ENCODE measurements around the gene WDR6.

Gene WDR6

DNA sequence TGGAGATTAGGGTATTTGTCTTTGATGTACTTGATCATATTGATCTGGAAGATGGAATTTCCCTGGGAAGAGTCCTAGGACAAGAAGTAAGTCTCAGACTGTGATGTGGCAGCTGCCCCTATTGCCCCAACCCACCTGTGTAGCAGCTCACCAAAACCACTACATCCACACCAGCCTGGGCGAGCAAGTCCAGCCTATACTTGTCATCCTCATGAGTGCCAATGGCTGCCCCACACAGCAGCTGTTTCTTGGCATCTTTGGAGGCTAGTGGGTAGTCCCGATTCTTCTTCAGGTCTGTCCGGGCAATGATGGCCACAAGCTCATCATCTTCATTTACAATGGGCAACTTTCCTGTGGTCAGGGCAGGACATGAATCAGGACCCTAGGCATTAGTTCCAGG lies 19.3 kb downstream of the WDR6 start:
- DNase-seq (ENCODE audit: low read depth) = no peak
- H3K4me3 ChIP-seq (ENCODE audit: low read length) = no peak overlapping the region
- TF ChIP-seq CTCF (conservative IDR thresholded peaks at IDR 0.05; ENCODE audit: low read depth, low read length) = no peak

GRCh38 chr3:49027634-49028033 lies 20.4 kb downstream of the WDR6 start:
- DNase-seq (ENCODE audit: low read depth) = no peak
- H3K4me3 ChIP-seq (ENCODE audit: low read length) = no peak overlapping the region
- no peak for TF ChIP-seq CTCF (conservative IDR thresholded peaks at IDR 0.05; ENCODE audit: low read depth, low read length)

- DNase-seq (ENCODE audit: low read depth) = no peak
- no peak for TF ChIP-seq CTCF (conservative IDR thresholded peaks at IDR 0.05; ENCODE audit: low read depth, low read length)
- H3K4me3 ChIP-seq (ENCODE audit: low read length) = peak overlapping the region; percentile 87
Observed at GRCh38 chr3:49028298-49028672, 21.1 kb downstream of the WDR6 start.

DNA sequence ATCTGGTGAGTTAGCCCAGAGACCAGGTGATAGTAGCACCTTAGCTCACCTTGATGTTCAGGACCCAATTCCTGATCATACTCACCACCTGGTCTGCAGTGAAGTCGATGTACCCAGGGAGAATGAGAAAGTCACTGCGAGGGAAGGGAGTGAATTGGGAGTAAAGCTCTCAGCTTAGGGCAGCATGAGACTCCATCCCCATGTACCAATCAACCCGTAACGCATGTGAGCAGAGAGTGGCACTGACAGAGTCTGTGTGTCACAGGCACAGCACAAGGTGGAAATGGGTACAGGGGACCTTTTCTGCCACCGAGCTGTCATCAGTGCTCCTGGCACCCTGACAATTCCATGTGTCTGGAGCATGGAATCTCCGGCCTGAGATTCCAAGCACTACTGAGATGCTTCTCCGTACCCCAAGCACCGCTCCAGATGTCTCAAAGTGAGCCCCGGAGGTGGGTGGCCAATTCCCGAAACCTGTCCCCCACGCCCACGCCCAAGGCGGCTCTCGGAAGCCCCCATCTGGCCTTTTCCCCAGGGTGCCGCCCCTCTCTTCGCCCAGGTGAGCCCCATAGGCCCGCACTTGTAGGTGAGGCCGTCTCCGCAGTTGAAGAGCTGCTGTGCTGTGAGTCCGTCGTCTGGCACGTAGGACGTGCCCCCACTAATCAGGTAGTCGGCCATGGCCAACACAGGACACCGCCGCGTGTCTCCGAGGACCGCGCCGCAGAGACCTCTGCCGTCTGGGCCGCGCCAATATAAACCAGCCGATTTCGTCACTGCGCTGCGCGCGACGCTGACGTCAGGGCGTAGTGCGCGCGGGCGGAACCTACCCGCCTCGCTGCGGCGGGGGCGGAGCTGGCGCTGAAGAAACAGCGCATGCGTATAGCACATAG lies 21.7 kb downstream of the WDR6 start, which contains the start of gene IMPDH2:
Gene IMPDH2 (minus strand): TSS at position 726 of the 890 bp plus-strand sequence. CDS start 48 bp downstream, at position 678.
- peak within 1 kb of the TSS; percentile 87 for H3K4me3 ChIP-seq (ENCODE audit: low read length)
- peak; percentile 10 for TF ChIP-seq CTCF (conservative IDR thresholded peaks at IDR 0.05; ENCODE audit: low read depth, low read length)

GRCh38 chr3:49029563-49029884 lies 22.3 kb downstream of the WDR6 start:
- no peak for DNase-seq (ENCODE audit: low read depth)
- TF ChIP-seq CTCF (conservative IDR thresholded peaks at IDR 0.05; ENCODE audit: low read depth, low read length) = no peak
- peak overlapping the region; percentile 87 for H3K4me3 ChIP-seq (ENCODE audit: low read length)

More for the DNA sequence above, 21.7 kb downstream of the WDR6 start, which contains the start of gene IMPDH2:
- no peak for DNase-seq (ENCODE audit: low read depth)

DNA sequence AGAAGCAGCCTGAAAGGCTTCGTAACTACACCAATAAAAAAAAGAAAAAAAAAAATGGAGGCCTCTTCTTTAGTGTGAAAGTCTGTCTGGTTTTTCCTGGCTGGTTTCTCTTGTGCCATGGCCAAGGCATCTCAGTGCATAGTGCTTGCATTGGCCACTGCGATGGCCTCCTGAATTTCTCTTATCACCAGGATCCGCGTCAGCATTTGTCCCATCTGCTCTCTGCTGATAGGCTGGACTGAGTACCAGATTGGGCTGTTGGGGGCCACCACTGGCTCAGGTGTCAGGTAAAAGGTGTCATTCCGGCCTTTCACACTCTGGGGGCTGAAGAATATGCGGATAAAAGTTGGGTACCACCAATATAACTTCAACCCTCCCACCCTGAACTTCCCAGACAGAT lies 23.1 kb downstream of the WDR6 start:
- TF ChIP-seq CTCF (conservative IDR thresholded peaks at IDR 0.05; ENCODE audit: low read depth, low read length) = no peak
- DNase-seq (ENCODE audit: low read depth) = no peak
- no peak overlapping the region for H3K4me3 ChIP-seq (ENCODE audit: low read length)

Data from retinal pigment epithelial cell (primary cell).